MCF 10A (cell line): ENCODE measurements around the gene UNC80. TPM values are rescaled to one million over a fixed set of nuclear protein-coding genes. Genes with fewer than 3 reads are reported as not detected.

ENCODE experiments used
- BruUV-seq: library from RNA; stranded (reverse); fragments of 400-500 nt; replicated peaks from 2 replicates; lab custom pipeline; 2021; lab: Mats Ljungman, UMichigan
- CTCF ChIA-PET: fragments of 300-600 bp; sonication (Branson Sonifier 250); formaldehyde crosslinking; extraction: SDS; loops from one replicate; lab custom pipeline; 2021; ENCODE audit warnings: antibody characterized with exemption, inconsistent platforms; lab: Yijun Ruan, JAX
- POLR2A ChIA-PET: fragments of 300-600, 350-650 bp; sonication (Branson Sonifier 250); formaldehyde crosslinking; extraction: SDS; loops from one replicate; lab custom pipeline; 2020; ENCODE audit warnings: antibody characterized with exemption, inconsistent platforms; lab: Yijun Ruan, JAX
- DNase-seq: peaks from one replicate; pipeline ENCODE4 v3.0.0-alpha.2; 2018; ENCODE audit not compliant: unreplicated experiment
- H3K27ac Mint-ChIP-seq: one replicate; pipeline ENCODE4 v1.8.0; 2022; ENCODE audit warnings: mild to moderate bottlenecking, low read depth, mixed read lengths; ENCODE audit not compliant: unreplicated experiment
- H3K27me3 Mint-ChIP-seq: one replicate; pipeline ENCODE4 v1.8.0; 2022; ENCODE audit warnings: mixed read lengths; ENCODE audit not compliant: insufficient read depth, unreplicated experiment
- H3K36me3 Mint-ChIP-seq: one replicate; pipeline ENCODE4 v1.8.0; 2022; ENCODE audit warnings: mild to moderate bottlenecking, moderate library complexity, mixed read lengths; ENCODE audit not compliant: insufficient read depth, unreplicated experiment
- H3K4me1 Mint-ChIP-seq: one replicate; pipeline ENCODE4 v1.8.0; 2022; ENCODE audit warnings: mixed read lengths; ENCODE audit not compliant: insufficient read depth, unreplicated experiment
- H3K4me3 Mint-ChIP-seq: one replicate; pipeline ENCODE4 v1.8.0; 2022; ENCODE audit warnings: mild to moderate bottlenecking, moderate library complexity, mixed read lengths; ENCODE audit not compliant: unreplicated experiment
- H3K9me3 Mint-ChIP-seq: one replicate; pipeline ENCODE4 v1.8.0; 2022; ENCODE audit warnings: mixed read lengths; ENCODE audit not compliant: unreplicated experiment
- intact Hi-C: fragments of 100-400 bp; cut with micrococcal nuclease; formaldehyde crosslinking; loops from 2 replicates; pipeline ENCODE4 v1.14.1; 2022
- total RNA-seq: library from RNA; stranded (reverse); gene quantifications from 2 replicates; pipeline ENCODE4 v1.2.3, GENCODE V29; 2022
- TF ChIP-seq, protein P1 (sequence below): fragments of 200-600 bp; IDR thresholded peaks from one replicate; pipeline ENCODE4 v1.8.0; 2022; ENCODE audit warnings: antibody characterized with exemption, mild to moderate bottlenecking; ENCODE audit not compliant: unreplicated experiment

UNC80 gene
- total RNA-seq, 1 experiment from 2014 or later: not detected

DNA sequence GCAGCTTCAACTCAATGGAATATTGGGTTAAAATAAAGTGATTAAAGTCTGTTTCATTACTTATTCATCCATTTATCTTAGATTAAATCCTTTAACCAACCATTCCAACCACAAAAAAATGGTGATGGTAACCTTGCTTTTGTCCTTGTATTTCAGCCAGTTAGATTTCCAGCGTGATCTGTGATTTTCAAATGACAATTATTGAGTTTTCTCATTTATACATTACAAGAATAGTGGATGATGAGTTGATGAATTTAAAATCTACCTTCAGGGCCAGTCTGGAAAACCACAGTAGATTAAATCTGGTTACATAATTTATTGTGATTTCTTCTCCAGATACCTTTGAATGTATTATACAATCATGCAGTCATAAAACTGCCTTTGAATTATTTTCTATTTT is 29.7 kb upstream of the UNC80 start:
- no peaks in the 10 kb centered on the region for H3K4me1 Mint-ChIP-seq
- no TSS peak for BruUV-seq
- TF ChIP-seq, protein P1, sequence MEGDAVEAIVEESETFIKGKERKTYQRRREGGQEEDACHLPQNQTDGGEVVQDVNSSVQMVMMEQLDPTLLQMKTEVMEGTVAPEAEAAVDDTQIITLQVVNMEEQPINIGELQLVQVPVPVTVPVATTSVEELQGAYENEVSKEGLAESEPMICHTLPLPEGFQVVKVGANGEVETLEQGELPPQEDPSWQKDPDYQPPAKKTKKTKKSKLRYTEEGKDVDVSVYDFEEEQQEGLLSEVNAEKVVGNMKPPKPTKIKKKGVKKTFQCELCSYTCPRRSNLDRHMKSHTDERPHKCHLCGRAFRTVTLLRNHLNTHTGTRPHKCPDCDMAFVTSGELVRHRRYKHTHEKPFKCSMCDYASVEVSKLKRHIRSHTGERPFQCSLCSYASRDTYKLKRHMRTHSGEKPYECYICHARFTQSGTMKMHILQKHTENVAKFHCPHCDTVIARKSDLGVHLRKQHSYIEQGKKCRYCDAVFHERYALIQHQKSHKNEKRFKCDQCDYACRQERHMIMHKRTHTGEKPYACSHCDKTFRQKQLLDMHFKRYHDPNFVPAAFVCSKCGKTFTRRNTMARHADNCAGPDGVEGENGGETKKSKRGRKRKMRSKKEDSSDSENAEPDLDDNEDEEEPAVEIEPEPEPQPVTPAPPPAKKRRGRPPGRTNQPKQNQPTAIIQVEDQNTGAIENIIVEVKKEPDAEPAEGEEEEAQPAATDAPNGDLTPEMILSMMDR: no peak
- no peak for DNase-seq
- H3K36me3 Mint-ChIP-seq: no peaks in the 10 kb centered on the region
- intact Hi-C loops: no loop called here
- ChIA-PET CTCF (no interaction called here), POLR2A (no interaction called here)
- no peaks in the 10 kb centered on the region for H3K27me3 Mint-ChIP-seq
- no peak overlapping the region for H3K27ac Mint-ChIP-seq
- no peak overlapping the region for H3K4me3 Mint-ChIP-seq
- H3K9me3 Mint-ChIP-seq: no peaks in the 10 kb centered on the region

DNA sequence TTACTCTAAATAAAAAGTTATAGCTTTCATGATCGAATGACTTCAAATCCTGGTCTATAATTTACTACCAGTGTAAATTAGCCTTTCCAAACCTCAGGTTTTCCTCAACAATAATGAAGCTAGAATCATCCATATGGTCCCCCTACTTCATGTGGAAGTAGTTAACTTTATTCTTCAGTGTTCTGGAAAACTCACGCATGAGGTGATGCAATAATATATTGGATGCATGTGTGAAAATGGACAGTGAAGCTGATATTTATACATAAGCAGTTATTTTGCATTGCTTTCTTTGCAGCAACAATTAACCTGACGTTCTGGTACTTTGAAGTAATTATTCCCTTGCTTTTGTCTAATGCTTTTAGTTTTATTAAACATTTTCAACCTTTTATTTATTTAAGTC is 18.6 kb upstream of the UNC80 start:
- ChIA-PET CTCF (interaction anchor here (1.2 kb wide), 1 partner anchor 180 kb away, joined by 4 read pairs; no protein-coding TSS in a partner anchor), POLR2A (interaction anchor here (0.6 kb wide), 1 partner anchor 164 kb away, joined by 3 read pairs; no protein-coding TSS in a partner anchor)
- Mint-ChIP-seq H3K4me3 (no peak overlapping the region), H3K9me3 (no peaks in the 10 kb centered on the region), H3K36me3 (no peaks in the 10 kb centered on the region), H3K4me1 (no peaks in the 10 kb centered on the region), H3K27ac (no peak overlapping the region), H3K27me3 (no peaks in the 10 kb centered on the region)
- intact Hi-C loops: no loop called here
- DNase-seq: no peak
- BruUV-seq: no TSS peak
- TF ChIP-seq, protein P1: no peak

DNA sequence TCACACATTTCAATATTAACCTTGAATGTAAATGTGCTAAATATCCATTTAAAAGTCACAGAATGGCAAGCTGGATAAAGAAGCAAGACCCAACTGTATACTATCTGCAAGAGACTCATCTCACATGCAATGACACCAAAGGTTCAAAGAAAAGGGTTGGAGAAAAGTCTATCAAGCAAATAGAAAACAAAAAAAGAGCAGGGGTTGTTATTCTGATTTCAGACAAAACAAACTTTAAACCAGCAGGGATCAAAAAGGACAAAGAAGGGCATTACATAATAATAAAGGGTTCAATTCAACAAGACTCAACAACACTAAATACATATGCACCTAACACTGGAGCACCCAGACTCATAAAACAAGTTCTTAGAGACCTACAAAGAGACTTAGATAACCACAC is 14.5 kb upstream of the UNC80 start:
- H3K27me3 Mint-ChIP-seq: no peaks in the 10 kb centered on the region

DNA sequence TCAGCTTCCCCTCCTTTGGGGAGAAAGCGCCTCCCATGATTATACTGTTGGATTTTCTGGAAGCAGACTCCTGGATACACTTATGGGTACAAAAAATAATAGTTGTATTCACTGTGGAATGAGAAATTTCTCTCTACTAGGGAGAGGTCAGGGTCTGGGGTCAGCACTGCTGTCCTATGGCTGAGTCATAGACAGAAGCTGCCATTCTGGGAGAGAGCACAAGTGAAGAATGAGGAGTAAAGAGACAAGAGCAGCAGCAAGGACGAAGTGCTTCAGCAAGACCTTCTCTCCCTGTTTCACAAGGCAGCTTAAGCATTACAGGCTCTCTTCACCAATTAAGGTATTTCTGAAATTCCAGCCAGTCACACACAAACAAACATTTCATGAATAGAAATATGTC is 10.1 kb upstream of the UNC80 start:
- intact Hi-C loops: no loop called here

More for the DNA sequence above, 14.5 kb upstream of the UNC80 start:
- Mint-ChIP-seq H3K4me1 (no peaks in the 10 kb centered on the region), H3K9me3 (peaks cover 9% of the 10 kb centered on the region), H3K4me3 (no peak overlapping the region), H3K36me3 (no peaks in the 10 kb centered on the region), H3K27ac (no peak overlapping the region)
- DNase-seq: no peak
- TF ChIP-seq, protein P1: no peak
- POLR2A ChIA-PET: no interaction called here
- CTCF ChIA-PET: no interaction called here
- intact Hi-C loops: no loop called here
- BruUV-seq: no TSS peak

More for the DNA sequence above, 10.1 kb upstream of the UNC80 start:
- TF ChIP-seq, protein P1: no peak
- no peak for DNase-seq
- ChIA-PET CTCF (no interaction called here), POLR2A (interaction anchor here (1.2 kb wide), 1 partner anchor 20 kb away, joined by 4 read pairs; no protein-coding TSS in a partner anchor)
- BruUV-seq: no TSS peak
- no peak overlapping the region for H3K4me3 Mint-ChIP-seq
- H3K4me1 Mint-ChIP-seq: no peaks in the 10 kb centered on the region
- no peak overlapping the region for H3K27ac Mint-ChIP-seq
- H3K36me3 Mint-ChIP-seq: no peaks in the 10 kb centered on the region
- peaks cover 9% of the 10 kb centered on the region for H3K9me3 Mint-ChIP-seq
- no peaks in the 10 kb centered on the region for H3K27me3 Mint-ChIP-seq
